GM20000 (cell line): ENCODE data around the gene GLOD5.

Source experiments
- DNase-seq: peaks from one replicate; pipeline ENCODE4 v3.0.0; 2012; ENCODE audit warnings: low spot score
- CTCF ChIP-seq: IDR thresholded peaks from 2 replicates; pipeline ENCODE4 v1.5.1; 2012; ENCODE audit warnings: mild to moderate bottlenecking, control low read depth; ENCODE audit errors: extremely low read depth, missing control alignments

GLOD5 gene

GRCh38 chrX:48761674-48762471, at the start of gene GLOD5:
GLOD5 (plus strand) TSS chrX:48761747; CDS start chrX:48761791, 44 bp downstream.
- no peak for DNase-seq
- TF ChIP-seq CTCF, result no peak

GRCh38 chrX:48711929-48712505, 49.5 kb upstream of the GLOD5 start:
- no peak for DNase-seq
- TF ChIP-seq CTCF, result no peak

GRCh38 chrX:48713847-48714246, 47.7 kb upstream of the GLOD5 start:
- DNase-seq, result no peak
- no peak for TF ChIP-seq CTCF

- no peak for TF ChIP-seq CTCF
- no peak for DNase-seq
Measured at GRCh38 chrX:48714573-48714972, 47.0 kb upstream of the GLOD5 start.

GRCh38 chrX:48715072-48715471, 46.5 kb upstream of the GLOD5 start:
- no peak for DNase-seq

GRCh38 chrX:48715876-48716502, 45.6 kb upstream of the GLOD5 start:
- TF ChIP-seq CTCF, result no peak
- DNase-seq, result no peak

More at GRCh38 chrX:48715072-48715471, 46.5 kb upstream of the GLOD5 start:
- no peak for TF ChIP-seq CTCF

- TF ChIP-seq CTCF, result no peak
- DNase-seq, result no peak
Measured at GRCh38 chrX:48719958-48720357, 41.6 kb upstream of the GLOD5 start.
